ENCODE data around the gene BRD2. TPM values are rescaled to one million over a fixed set of nuclear protein-coding genes. Genes with fewer than 3 reads are reported as not detected.

The BRD2 gene
- total RNA-seq, 1 donor from 2014 or later = 64.1 TPM

DNA sequence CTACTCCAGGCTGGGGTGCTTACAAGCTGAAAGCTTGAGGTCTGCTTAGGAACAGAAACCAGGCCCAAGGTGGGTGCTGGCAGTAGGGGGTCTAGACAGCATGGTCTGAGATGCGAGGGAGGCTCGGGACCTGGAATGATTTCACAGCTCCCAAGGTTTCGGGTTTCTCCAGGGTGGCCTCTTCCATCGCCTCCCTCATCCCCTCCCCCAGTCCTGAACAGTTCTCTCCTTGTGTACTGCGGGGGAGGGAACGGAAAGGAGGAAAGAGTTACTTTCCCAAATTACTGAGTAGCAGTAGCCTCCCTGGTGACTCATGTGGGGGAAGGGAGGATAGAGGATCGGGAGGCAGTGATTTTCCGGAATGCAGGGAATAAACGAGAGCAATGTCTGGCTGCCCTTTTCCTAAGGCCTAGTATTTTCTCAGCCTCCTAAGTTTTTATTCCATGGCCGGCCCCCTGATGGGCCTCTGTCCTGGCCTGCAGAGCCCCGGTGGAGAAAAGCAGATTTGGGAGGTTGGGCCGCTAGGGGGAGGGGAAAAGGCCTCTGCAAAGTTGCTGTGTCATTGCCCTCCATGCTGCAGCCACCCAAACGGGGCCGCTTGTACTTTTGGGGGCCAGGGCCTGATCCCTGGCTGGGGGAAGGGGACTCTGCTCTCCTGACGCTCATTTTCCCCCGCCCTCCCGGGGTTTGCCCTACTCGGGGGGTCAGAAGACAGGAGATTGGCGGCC, 1.5 kb downstream of the BRD2 start:
- intact Hi-C loops (cut with DNase I) = loop anchor here (5.0 to 10.0 kb wide), 5 partner anchors 38 to 995 kb away; partner anchors contain the start of genes DXO, HSD17B8, RXRB and SLC39A7
- ATAC-seq (peak; percentile 9), DNase-seq (ENCODE audit: missing footprints) (peak; percentile 76)

DNA sequence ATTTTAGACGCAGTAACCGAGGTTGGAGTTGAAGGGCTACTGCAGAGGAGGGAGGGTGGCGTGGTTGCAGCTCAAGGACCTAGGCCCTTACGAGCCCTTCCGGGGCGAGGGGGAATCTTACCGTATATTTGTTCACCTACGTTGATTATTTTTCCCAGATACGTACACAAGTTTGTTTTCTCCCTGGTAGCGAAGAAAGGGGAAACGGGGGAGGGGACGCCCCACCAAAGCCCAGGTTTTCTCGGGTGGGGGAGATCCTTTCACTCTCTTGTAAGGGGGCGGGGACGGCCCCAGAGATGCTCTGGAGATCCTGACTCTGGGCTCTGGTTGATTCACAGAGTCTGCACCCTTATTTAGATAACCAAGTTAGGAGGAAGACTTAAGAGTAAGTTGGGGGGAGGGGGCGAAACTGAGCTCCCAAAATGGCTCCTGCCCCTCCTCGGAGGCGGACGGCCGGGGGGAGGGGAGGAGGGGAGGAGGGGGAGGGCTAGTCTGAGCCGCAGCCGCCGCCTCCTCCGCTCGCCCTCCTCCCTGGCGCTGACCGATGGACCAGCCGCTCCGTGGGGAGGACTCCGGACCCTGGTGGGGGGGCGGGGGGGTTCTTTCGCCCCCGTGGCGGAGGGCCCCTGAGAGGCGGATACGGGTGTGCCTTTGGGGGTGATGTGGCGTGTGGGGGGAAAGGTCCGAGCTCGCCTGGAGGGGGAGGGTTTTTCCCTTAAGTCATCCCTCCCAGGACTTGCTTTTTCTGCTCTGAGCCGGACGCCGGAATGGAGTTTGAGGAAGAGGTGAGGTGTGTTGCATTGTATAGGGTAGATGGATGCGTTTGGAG, 2.2 kb downstream of the BRD2 start:
- DNase-seq (ENCODE audit: missing footprints) (peak; percentile 94), ATAC-seq (peak; percentile 55)
- intact Hi-C loops (cut with DNase I) = loop anchor here (5.0 to 10.0 kb wide), 4 partner anchors 133 to 996 kb away; partner anchors contain the start of genes DXO, HSD17B8, RXRB and SLC39A7

DNA sequence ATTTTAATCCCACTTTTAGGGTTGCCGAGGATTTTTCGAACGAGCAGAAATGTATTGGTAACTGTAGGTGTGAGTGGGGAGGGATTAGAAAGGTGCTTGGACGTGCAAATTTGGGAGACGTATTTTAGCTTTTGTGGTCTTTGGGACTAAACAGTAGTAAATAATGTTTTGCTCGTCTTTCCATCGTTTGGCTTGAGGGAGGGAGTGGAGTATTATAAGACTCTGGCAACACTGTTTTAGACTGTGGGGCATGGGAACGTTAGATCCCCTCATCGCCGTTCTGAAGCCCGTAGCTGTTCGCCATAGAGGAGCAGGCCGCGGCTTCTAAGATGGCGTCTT, 2.8 kb downstream of the BRD2 start:
- DNase-seq (ENCODE audit: missing footprints) (no peak), ATAC-seq (no peak)
- intact Hi-C loops (cut with DNase I) = loop anchor here (5.0 to 10.0 kb wide), 4 partner anchors 134 to 996 kb away; partner anchors contain the start of genes DXO, HSD17B8, RXRB and SLC39A7

DNA sequence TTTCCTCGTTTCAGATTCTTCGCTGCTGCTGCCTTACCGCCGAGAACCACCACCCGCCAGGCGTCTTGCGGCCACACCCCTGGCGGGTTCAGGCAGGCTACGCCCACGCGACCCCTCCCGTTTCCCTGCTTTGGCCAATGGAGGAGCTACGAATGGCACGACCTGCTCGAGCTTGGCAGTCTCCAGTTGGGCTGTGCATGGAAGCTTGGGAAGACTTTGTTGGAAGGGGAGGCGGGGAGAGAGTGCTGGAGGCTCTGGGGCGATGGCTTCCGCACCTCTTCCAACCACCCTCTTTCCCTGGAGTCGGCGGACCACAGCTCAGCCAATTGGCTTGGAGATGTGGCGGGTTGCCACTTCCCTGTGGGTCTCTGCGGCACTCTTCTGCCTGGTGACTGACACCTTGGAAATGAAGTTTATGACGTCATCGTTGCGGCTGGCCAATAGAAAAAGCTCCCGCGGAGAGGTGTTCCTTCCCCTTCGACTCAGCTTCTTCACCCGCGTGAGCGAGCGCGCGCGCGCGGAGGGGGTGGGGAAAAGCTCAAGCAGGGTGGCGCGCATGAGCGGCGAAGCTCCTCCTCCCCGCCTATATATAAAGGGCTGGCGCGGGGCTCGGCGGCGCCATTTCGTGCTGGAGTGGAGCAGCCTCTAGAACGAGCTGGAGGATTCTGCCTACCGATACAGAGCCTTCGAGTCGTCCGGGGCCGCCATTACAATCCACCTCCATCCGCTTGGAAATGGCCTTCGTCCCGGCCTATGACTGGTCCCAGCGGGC, 3.4 kb downstream of the BRD2 start:
- DNase-seq (ENCODE audit: missing footprints) (peak; percentile 99), ATAC-seq (peak; percentile 64)
- intact Hi-C loops (cut with DNase I) = loop anchor here (5.0 to 10.0 kb wide), 4 partner anchors 134 to 997 kb away; partner anchors contain the start of genes DXO, HSD17B8, RXRB and SLC39A7

DNA sequence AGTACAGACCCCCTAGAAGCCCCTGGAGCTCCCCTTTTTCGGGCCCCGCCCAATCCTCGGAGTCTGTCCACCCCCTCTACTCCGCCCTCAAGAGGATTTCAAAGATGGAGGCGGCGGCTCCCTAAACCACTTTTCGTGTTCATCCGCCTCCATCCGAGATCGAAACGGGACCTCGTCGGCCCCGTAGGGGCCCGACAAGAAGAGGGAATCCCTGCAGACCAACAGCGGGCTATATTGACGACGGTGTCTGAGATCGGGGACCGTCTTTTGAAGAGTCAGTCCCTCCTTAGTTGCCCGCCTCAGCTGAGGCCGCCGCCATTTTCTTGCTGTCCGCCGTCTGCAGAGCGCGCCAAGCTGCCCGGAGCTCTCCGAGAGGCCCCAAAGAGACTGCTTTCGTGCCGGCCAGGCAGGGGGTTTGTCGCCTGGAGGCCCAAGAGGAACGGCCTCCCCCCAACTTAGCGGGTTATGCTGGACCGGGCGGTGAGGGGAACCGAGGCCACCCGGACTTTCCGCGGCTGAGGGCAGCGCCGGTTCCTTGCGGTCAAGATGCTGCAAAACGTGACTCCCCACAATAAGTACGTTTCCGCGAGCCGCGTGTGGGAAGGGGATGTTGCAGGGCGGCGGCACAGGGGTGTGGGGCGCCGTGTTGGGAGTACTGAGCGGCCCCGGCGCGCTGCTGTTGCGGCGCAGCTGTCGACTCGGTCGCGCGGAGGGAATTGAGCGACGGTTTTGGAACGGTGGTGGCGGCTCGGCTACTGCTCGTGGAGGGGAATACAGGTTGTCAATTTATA, 4.2 kb downstream of the BRD2 start:
- peak; percentile 81 for DNase-seq (ENCODE audit: missing footprints)
- intact Hi-C loops (cut with DNase I) = loop anchor here (5.0 to 10.0 kb wide), 4 partner anchors 135 to 998 kb away; partner anchors contain the start of genes DXO, HSD17B8, RXRB and SLC39A7
- no peak for ATAC-seq

DNA sequence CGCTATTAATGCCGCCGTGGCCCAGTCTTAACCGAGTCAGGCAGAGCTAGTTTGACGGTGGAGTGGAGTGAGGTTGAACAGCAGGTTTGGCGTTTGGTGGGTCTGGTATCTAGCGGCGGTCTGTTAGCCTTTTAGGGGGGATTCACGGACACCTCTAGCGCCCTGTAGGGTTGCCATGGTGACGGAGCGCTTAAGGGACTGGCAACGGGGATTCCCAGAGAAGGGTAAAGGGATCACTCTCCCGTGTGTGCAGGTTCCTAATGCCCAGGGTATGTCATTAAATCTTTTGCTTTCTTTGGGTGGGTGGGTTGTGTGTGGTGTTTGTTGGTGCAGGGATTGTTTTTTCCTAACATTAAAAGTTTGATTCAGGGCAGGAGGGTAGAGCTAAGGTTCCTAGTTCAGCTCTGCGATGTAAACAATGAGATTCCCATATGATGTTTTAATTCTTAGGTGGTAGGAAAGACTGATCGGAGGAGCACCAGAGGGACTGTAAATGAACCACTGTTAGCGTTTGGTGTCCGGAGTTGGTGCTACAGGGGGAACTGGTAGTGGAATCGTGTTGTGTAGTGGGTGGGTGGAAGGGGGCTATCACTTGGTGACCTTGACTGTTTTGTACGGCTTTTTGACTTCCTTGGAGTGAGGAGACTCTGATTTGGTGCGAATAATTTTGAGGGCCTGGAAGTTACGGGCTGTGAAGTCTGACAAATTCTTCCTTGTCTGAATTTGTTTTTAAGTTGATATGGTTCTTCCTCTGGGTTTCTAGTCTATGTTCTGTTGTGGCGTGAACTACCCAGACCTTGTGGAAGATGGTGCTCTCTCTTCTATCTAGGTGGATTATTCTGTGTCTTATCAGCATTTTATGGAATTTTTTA, 5.0 kb downstream of the BRD2 start:
- no peak for ATAC-seq
- intact Hi-C loops (cut with DNase I) = loop anchor here (5.0 to 10.0 kb wide), 4 partner anchors 136 to 999 kb away; partner anchors contain the start of genes DXO, HSD17B8, RXRB and SLC39A7
- DNase-seq (ENCODE audit: missing footprints) = no peak

DNA sequence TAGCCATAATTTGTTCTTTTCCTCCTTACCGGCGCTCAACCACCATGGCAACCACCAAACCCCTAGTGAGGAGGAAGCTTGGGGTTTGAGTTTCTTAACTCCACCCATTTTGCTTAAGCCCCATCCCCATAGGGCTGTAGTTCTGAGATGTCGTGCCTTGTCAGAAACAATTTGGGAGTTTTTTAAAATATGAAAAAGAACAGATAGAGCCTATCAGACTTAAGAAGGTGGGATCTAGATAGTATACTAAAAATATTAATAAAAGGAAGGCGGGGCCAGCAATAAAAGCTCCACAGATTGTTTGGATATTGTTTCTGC, 5.6 kb downstream of the BRD2 start:
- intact Hi-C loops (cut with DNase I) = loop anchor here (5.0 to 10.0 kb wide), 4 partner anchors 137 to 999 kb away; partner anchors contain the start of genes DXO, HSD17B8, RXRB and SLC39A7
- DNase-seq (ENCODE audit: missing footprints) = no peak
- ATAC-seq = no peak

DNA sequence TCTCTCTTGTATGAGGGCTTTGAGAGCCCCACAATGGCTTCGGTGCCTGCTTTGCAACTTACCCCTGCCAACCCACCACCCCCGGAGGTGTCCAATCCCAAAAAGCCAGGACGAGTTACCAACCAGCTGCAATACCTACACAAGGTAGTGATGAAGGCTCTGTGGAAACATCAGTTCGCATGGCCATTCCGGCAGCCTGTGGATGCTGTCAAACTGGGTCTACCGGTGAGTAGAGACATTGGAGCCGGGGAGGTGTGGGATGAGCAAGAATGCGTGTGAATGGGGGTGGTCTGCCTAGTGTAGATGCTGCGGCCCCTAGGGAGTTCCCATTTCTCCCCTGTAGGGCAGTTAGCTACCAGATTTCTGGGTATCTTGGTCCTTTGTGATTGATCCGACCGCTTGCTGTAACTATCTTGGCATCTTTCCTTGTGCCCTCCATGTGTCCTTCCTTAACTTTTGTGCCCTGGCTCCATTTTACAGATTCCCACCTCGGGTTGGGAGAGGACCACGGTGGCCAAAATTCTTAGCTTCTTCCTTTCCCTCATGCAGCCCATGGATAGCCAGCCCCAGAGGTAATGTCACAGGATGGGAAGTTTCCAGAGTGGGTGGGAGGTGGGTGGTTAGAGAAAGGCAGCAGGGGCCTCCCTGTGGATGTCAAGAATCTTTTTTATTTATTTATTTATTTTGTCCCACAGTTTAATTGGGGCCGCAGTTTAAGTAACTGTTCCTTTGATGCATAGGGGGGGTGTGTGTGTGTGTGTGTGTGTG, 6.3 kb downstream of the BRD2 start:
- ATAC-seq (no peak), DNase-seq (ENCODE audit: missing footprints) (no peak)
- intact Hi-C loops (cut with DNase I) = loop anchor here (5.0 to 10.0 kb wide), 4 partner anchors 137 to 1000 kb away; partner anchors contain the start of genes DXO, HSD17B8, RXRB and SLC39A7

DNA sequence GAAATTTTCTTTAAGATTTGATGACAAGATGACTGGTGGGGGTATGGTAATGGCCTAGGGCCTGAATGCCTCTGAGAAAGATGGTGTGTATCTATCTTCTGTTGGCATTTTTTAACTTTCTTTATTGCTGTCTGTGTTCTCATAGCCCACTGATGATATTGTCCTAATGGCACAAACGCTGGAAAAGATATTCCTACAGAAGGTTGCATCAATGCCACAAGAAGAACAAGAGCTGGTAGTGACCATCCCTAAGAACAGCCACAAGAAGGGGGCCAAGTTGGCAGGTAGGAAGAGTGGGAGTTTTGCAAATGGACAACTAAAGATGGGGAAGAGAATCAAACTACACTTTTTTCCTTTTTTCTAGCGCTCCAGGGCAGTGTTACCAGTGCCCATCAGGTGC, 7.5 kb downstream of the BRD2 start:
- intact Hi-C loops (cut with DNase I) = loop anchor here (10.0 kb wide), 1 partner anchor 1001 kb away; the partner anchor contains the start of gene DXO
- ATAC-seq = no peak
- no peak for DNase-seq (ENCODE audit: missing footprints)

DNA sequence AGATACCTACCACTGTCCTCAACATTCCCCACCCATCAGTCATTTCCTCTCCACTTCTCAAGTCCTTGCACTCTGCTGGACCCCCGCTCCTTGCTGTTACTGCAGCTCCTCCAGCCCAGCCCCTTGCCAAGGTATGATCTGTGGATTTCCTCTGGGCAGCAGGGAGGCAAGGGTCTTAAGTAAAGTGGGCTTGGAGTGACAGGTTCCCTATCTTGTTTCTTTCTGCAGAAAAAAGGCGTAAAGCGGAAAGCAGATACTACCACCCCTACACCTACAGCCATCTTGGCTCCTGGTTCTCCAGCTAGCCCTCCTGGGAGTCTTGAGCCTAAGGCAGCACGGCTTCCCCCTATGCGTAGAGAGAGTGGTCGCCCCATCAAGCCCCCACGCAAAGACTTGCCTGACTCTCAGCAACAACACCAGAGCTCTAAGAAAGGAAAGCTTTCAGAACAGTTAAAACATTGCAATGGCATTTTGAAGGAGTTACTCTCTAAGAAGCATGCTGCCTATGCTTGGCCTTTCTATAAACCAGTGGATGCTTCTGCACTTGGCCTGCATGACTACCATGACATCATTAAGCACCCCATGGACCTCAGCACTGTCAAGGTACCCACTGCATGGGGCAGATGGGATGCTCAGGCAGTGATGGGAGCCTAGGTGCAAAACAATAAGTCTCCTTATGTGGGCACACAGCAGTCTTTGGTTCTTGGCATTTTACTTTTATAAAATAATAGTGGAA, 8.1 kb downstream of the BRD2 start:
- intact Hi-C loops (cut with DNase I) = loop anchor here (10.0 kb wide), 1 partner anchor 1002 kb away; the partner anchor contains the start of gene DXO
- DNase-seq (ENCODE audit: missing footprints) (no peak), ATAC-seq (no peak)

DNA sequence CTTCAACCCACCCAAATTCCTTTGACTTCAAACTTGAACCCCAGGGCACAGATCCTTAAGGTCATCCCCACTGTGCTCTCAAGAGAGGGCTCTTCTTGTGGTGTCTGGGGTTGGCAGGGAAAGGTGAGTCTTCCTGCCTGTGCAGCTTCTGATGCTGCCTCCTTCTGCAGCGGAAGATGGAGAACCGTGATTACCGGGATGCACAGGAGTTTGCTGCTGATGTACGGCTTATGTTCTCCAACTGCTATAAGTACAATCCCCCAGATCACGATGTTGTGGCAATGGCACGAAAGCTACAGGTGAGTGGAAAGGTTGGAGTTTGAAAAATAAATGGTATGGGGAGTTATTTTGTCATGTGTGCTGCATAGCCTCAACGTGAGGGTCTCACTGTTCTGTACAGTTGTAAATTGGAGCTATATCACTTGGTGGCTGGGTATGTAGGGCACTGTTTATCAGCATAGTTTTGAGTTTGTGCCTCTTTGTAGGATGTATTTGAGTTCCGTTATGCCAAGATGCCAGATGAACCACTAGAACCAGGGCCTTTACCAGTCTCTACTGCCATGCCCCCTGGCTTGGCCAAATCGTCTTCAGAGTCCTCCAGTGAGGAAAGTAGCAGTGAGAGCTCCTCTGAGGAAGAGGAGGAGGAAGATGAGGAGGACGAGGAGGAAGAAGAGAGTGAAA, 9.0 kb downstream of the BRD2 start:
- DNase-seq (ENCODE audit: missing footprints) (no peak), ATAC-seq (no peak)
- intact Hi-C loops (cut with DNase I) = loop anchor here (10.0 kb wide), 1 partner anchor 1003 kb away; the partner anchor contains the start of gene DXO

DNA sequence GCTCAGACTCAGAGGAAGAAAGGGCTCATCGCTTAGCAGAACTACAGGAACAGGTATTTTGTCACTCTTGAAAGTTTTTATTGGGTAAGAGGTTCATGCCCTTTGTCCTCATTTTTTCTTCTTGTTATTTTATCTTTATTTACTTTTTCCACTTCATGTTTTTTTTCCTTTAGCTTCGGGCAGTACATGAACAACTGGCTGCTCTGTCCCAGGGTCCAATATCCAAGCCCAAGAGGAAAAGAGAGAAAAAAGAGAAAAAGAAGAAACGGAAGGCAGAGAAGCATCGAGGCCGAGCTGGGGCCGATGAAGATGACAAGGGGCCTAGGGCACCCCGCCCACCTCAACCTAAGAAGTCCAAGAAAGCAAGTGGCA, 9.5 kb downstream of the BRD2 start:
- intact Hi-C loops (cut with DNase I) = loop anchor here (10.0 kb wide), 1 partner anchor 1003 kb away; the partner anchor contains the start of gene DXO
- no peak for DNase-seq (ENCODE audit: missing footprints)

DNA sequence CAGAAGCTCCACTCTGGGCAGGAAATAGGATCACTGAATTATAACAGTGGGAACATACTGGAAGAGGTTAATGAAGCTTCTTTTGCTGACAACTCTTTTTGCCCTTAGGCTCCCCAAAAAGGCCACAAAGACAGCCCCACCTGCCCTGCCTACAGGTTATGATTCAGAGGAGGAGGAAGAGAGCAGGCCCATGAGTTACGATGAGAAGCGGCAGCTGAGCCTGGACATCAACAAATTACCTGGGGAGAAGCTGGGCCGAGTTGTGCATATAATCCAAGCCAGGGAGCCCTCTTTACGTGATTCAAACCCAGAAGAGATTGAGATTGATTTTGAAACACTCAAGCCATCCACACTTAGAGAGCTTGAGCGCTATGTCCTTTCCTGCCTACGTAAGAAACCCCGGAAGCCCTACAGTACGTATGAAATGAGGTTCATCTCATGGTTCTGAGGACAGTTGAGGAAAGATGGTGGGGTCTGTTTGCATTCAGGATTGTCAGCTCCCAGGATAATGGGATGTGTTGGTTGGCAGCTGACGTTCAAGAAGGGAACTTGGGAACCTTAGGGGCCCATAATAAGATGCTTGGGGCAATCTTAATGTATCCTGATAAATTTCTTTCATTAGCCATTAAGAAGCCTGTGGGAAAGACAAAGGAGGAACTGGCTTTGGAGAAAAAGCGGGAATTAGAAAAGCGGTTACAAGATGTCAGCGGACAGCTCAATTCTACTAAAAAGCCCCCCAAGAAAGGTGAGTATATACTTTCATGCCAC, 11.5 kb downstream of the BRD2 start:
- DNase-seq (ENCODE audit: missing footprints) (no peak), ATAC-seq (no peak)
- intact Hi-C loops (cut with DNase I) = loop anchor here (10.0 kb wide), 1 partner anchor 1005 kb away; the partner anchor contains the start of gene DXO

More for the DNA sequence above, 9.5 kb downstream of the BRD2 start:
- no peak for ATAC-seq

DNA sequence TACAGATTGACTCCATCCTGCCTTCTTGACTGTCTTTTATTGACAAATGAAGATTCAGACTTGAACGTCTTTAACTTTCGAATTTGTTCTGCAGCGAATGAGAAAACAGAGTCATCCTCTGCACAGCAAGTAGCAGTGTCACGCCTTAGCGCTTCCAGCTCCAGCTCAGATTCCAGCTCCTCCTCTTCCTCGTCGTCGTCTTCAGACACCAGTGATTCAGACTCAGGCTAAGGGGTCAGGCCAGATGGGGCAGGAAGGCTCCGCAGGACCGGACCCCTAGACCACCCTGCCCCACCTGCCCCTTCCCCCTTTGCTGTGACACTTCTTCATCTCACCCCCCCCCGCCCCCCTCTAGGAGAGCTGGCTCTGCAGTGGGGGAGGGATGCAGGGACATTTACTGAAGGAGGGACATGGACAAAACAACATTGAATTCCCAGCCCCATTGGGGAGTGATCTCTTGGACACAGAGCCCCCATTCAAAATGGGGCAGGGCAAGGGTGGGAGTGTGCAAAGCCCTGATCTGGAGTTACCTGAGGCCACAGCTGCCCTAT, 12.2 kb downstream of the BRD2 start:
- DNase-seq (ENCODE audit: missing footprints) (no peak), ATAC-seq (no peak)
- intact Hi-C loops (cut with DNase I) = no loop called here
